ENCODE measurements around the gene TINAGL1.

DNA sequence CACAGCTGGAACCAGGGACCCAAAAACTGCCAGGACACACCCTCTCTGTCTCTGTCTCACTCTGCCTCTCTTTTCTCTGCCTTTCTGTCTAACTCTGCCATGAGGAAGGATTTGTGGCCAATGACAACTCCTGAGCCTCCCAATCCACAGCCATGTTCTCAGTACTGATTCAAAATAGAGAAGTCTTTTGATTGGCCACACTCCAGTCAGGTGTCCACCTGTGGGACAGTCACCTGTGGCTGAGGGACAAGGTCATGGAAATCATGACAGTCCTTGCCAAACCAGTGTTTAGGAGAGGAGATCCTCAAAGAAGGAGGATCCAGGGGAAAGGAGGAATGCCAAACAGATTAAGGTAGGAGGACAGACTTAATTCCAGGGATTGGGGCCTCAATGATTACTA is 15.8 kb downstream of the TINAGL1 start:
- TF ChIP-seq, protein P1, sequence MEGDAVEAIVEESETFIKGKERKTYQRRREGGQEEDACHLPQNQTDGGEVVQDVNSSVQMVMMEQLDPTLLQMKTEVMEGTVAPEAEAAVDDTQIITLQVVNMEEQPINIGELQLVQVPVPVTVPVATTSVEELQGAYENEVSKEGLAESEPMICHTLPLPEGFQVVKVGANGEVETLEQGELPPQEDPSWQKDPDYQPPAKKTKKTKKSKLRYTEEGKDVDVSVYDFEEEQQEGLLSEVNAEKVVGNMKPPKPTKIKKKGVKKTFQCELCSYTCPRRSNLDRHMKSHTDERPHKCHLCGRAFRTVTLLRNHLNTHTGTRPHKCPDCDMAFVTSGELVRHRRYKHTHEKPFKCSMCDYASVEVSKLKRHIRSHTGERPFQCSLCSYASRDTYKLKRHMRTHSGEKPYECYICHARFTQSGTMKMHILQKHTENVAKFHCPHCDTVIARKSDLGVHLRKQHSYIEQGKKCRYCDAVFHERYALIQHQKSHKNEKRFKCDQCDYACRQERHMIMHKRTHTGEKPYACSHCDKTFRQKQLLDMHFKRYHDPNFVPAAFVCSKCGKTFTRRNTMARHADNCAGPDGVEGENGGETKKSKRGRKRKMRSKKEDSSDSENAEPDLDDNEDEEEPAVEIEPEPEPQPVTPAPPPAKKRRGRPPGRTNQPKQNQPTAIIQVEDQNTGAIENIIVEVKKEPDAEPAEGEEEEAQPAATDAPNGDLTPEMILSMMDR (IDR thresholded peaks at IDR 0.05; ENCODE audit: insufficient read depth, low read depth, low read length), result no peak
- TF ChIP-seq EZH2 (IDR thresholded peaks at IDR 0.05; ENCODE audit: insufficient read depth, low read length), result no peak

All from astrocyte (in vitro differentiated cells and primary cell).